Glomerular visceral epithelial cell (primary cell): Measurements from ENCODE around the gene ZCCHC17.
A peak's percentile ranks its signal among the peaks of the same experiment; 100 is the strongest.

Source experiments
- DNase-seq: peaks from one replicate; pipeline ENCODE4 v3.0.0-alpha.2; 2016; ENCODE audit errors: extremely low spot score

The ZCCHC17 gene

DNA sequence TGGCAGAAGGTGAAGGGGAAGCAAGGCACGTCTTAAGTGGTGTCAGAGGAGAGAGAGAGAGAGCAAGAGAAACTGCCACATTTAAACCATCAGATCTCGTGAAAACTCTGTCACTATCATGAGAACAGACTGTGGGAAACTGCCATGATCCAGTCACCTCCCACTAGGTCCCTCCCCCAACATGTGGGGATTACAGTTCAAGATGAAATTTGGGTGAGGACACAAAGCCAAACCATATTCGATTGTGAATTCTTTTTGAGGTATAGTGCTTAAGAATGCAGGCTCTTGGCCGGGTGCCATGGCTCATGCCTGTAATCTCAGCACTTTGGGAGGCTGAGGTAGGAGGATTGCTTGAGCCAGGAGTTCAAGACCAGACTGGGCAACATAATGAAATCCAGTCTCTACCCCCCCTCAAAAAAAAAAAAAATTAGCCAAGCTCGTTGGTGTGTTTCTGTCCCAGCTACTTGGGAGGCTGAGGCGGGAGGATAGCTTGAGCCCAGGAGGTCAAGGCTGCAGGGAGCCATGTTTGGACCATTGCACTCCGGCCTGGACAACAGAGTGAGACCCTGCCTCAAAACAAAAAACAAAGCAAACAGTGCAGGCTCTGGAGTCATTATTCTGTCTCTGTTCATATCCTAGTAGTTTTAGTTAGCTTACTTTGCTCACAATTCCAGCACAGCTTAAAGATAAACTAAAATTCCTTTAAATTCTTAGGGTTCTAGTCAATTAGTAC lies 6.0 kb downstream of the ZCCHC17 start:
- no peak for DNase-seq

DNA sequence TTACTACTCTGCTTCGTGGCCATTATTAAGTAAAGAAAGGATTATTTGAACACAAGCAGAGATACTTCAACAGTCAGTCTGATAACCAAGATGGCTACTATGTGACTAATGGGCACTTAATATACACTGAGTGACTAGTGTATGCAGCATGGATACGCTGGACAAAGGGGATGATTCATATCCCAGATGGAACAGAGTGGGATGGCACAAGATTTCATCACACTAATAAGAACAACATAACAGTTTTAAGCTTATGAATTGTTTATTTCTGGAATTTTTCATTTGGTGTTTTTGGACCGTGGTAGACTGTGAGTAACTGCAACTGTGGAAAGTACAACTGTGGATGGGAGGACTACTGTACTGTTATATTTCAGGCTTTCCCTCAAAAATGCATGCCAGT lies 9.4 kb downstream of the ZCCHC17 start:
- DNase-seq = peak; percentile 52

DNA sequence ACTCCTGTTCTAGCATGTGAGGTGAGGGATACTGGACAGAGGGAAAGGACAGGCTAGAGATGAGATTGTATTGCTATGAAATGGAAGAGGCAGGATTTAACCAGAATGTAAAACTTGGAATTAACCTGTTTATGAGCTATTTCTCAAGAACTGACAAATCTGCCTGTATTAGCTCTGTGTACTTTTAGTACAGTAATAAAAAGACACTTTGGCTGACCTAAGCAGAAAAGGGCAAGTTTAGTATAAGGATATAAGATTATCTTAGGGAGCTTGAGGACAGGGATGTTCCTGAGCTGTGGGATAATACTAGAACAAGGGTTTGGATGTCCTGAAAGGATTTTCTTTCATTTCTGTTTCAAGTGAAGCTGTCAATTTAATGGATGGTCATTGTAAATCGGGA lies 11.2 kb downstream of the ZCCHC17 start:
- DNase-seq = no peak

GRCh38 chr1:31310198-31310597 lies 13.4 kb downstream of the ZCCHC17 start:
- no peak for DNase-seq

- no peak for DNase-seq
Measured at GRCh38 chr1:31315902-31316301, 19.1 kb downstream of the ZCCHC17 start.

GRCh38 chr1:31318146-31318545 lies 21.3 kb downstream of the ZCCHC17 start:
- no peak for DNase-seq

DNA sequence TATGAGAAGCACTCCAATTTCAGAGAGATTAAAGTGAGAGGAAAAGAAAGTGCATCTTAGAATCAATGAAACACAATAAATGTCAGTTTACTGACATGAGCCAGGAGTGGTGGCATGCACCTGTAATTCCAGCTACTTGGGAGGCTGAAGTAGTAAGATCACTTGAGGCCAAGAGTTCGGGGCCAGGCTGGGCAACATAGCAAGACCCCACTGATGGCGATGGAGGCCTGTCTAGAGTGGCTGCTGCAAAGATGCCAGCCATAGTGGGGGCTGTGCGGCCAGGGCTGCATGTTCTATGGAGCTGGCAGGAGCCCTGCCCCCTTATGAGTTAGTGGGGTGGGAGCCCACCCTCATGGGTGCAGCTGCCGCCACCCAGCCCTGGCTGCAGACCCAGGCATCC lies 27.3 kb downstream of the ZCCHC17 start:
- DNase-seq = no peak

DNA sequence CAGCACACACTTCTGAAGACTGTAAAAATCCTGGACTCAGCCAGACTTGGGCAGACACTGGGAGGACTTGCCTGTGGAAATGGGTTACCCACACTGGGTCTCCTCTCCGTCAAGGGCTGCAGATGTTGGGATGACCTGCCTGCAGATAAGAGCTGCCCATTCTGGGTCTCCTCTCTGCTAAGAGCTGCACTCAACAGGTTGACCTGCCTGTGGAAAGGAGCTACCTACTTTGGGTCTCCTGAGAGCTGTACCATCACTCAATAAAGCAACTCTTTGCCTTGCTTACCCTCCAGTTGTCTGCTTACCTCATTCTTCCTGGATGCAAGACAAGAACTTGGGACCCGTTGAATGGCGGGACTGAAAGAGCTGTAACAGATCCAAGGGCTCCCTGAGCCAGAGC lies 28.2 kb downstream of the ZCCHC17 start:
- no peak for DNase-seq

DNA sequence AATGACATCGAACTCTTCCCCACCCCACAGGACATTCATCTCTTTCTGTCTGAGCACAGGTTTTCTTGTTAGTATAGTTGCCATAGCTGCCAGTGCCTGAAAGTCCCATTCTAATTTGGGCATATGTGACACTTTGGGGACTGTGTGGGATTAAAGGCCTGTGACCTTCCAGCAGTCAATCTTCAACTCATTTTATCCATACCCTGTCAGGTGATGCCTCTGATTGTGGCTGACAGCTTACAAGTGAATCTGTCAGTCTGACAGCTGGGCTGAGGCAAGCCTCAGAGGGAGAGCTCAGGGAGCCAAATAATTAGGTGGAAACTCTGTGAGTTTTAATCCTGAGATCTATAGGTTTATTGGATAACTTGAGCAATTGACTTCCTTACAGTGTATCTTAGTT lies 29.6 kb downstream of the ZCCHC17 start:
- no peak for DNase-seq

GRCh38 chr1:31327381-31327780 lies 30.5 kb downstream of the ZCCHC17 start:
- no peak for DNase-seq

DNA sequence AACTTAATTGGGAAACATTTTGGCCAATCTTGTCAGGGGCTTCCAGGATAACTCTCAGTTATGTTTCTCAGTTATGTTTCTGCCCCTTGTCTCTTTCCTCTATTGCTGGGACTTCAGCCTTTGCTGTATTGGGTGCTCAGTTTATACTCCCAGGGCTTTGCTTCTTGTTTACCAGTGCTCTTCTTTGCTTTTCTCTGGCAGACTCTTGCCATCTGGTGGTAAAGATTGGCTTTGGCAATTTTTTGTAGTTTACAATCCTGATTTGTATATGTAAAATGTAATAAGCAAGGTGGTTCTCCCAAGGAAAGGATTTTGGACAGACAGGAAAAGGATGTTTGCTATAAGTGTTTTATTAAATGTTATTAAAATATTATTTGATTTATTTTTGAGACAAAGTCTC lies 38.2 kb downstream of the ZCCHC17 start:
- peak; percentile 29 for DNase-seq

- DNase-seq = no peak
Measured at GRCh38 chr1:31336687-31337467, 40.0 kb downstream of the ZCCHC17 start.

DNA sequence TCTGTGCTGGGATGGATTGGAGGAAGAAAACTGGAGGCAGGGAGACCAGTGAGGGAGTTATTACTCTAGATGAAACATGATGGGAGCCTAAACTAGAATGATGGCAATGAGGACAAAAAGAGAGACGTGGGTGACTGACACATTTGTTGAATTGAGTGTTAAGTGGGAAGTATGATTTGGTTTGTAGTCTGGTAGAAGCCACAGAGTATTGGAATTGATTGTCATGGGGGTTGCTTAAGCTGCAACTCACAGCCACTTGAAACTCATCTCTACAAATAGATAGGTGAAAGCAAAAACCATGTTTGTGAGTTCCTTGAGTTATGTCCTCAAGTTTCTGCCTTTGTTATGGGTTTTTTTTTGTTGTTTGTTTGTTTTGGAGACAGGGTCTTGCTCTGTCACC lies 47.7 kb downstream of the ZCCHC17 start:
- no peak for DNase-seq

DNA sequence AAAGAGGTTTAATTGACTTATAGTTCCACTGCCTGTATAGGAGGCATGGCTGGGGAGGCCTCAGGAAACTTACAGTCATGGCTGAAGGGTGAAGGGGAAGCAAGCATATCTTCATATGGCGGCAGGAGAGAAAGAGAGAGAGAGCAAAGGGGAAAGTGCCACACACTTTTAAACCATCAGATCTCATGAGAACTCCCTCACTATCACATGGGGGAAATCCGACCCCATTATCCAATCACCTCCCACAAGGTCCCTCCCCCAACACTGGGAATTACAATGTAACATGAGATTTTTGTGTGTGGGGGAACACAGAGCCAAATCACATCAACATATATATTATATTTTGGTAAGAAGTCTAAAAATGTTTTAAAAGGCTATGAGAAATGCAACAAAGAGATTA lies 48.8 kb downstream of the ZCCHC17 start:
- no peak for DNase-seq

- DNase-seq = no peak
Measured at GRCh38 chr1:31346785-31347184, 50.0 kb downstream of the ZCCHC17 start.

DNA sequence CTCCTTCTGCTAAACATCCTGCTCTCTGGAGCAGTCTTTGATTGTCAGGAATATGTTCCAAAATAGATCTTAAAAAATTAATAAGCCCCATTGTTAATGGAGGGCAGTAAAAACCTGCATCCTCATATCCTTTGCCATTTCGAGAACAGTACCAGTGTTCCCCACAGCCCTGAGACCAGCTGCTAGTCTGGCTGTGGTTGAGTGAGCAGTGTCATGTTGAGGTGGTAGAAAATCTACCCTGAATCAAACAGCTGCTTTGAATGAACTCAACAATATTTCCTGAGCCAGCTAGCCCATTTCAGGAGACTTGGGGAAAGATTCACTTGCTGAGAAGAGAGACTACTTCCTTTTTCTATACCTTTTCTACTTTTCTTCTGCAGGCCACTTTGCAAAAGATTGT lies 51.6 kb downstream of the ZCCHC17 start:
- no peak for DNase-seq

GRCh38 chr1:31354283-31354682 lies 57.5 kb downstream of the ZCCHC17 start:
- no peak for DNase-seq

GRCh38 chr1:31356427-31356826 lies 59.6 kb downstream of the ZCCHC17 start:
- no peak for DNase-seq

- DNase-seq = no peak
Measured at GRCh38 chr1:31361607-31362006, 64.8 kb downstream of the ZCCHC17 start.

DNA sequence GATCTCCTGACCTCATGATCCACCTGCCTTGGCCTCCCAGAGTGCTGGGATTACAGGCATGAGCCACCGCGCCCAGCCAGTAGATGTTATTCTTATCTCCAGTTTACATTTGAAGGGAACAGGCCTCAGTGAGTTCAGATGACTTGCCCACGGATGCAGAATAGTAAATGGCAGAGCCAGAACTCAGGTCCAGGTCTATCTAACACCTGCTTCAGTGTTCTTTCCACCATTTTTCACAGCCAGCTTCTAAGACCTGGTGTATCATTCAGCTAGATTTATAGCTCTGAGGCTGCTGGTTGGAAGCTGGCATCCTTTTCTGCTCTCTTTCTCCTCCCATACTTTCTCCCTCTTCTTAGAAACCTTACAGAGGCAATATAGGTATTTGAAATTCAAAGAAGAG lies 65.2 kb downstream of the ZCCHC17 start:
- DNase-seq = no peak

DNA sequence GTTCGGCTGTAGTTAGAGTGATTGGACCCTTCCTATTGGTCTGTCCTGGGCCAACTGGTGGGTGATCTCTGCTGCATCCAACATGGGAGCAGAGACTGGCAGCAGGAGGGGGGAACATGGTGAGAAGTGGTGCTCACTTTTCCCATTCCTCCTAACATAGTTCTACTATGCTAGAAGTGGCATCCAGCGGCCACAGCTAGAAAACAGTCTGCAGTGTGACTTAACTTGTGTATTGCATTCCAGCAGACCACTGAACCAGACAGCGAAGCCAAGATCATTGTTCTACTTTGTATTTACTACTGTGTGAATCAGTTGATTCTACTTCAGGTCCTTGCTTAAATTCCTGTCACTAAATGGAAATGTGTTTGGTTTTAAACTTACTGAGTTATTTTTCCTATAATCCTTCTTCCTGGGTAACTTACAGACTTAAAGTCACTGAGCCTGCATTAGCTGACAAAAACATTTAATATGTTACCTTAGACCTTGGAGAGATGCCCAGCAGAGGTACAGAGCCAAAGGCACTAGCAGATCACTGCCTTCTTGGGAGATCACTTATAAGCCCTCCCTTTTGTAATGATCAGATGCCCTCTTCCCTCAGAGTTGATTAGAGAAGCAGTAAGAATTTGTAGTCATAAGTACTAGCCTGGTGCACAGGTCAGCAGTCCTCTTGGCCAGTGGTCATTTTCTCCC lies 67.9 kb downstream of the ZCCHC17 start:
- DNase-seq = peak; percentile 72

DNA sequence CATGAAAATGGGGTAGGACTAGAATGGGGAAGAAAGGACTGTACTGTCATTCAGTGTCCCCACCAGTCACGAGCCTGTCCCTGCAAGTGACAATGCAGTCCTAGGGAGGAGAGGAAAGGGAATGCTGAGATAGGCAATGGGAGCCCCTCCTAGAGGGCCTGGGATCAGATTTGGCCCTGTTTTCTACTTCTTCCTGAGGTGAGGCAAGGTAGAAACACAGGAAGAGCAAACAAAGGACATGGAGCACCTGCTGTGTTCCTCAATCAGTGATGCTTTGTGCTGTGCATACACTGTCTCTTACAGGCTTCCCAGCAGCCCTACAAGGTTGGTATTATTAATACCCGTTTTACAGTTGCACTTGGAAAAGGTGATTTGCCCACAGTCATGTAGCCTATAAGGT lies 70.0 kb downstream of the ZCCHC17 start:
- no peak for DNase-seq

GRCh38 chr1:31368611-31369107 lies 71.8 kb downstream of the ZCCHC17 start:
- no peak for DNase-seq
